ENCODE data around the gene ANAPC10. TPM values are rescaled to one million over a fixed set of nuclear protein-coding genes. Genes with fewer than 3 reads are reported as not detected.

The ANAPC10 gene
- polyA plus RNA-seq, 1 of the 3 experiments (the other 2 are of a cell fraction) = 19.1 TPM

GRCh38 chr4:145075742-145076468, 22.1 kb downstream of the ANAPC10 start:
- Histone ChIP-seq H3F3A (replicated peaks; ENCODE audit: insufficient read depth) (no peaks in the 10 kb centered on the region), H2AFZ (ENCODE audit: low read depth) (no peak overlapping the region), H3K4me3 (ENCODE audit: low read depth in 2 of 2, low read length in 1 of 2) (no peak overlapping the region), H3K27ac (ENCODE audit: low read depth in 2 of 2, low read length in 1 of 2) (no peak overlapping the region), H3K9me3 (no peaks in the 10 kb centered on the region), H3K4me2 (no peak overlapping the region), H3K79me2 (ENCODE audit: insufficient read depth) (peaks cover 57% of the 10 kb centered on the region), H3K9ac (no peak overlapping the region), H3K9me2 (no peaks in the 10 kb centered on the region), H3K27me3 (ENCODE audit: insufficient read depth) (no peaks in the 10 kb centered on the region), H3K36me3 (replicated peaks in 1 of 2; ENCODE audit: control insufficient read depth in 1 of 2, insufficient read depth in 2 of 2, low read length in 1 of 2) (peaks cover 3 to 35% of the 10 kb centered on the region in 2 experiments), H4K20me1 (ENCODE audit: insufficient read depth) (no peaks in the 10 kb centered on the region), H3K4me1 (ENCODE audit: control insufficient read depth in 1 of 2, insufficient read depth in 2 of 2, low read depth in 1 of 2, low read length in 1 of 2) (no peaks in the 10 kb centered on the region; a peak in 1 of 4 replicates)
- TF ChIP-seq ELF1 (IDR thresholded peaks at IDR 0.05) (no peak), NRF1 (IDR thresholded peaks at IDR 0.05; ENCODE audit: low read depth, low read length) (no peak), FOXM1 (IDR thresholded peaks at IDR 0.05; ENCODE audit: low read depth) (no peak), FOSL2 (IDR thresholded peaks at IDR 0.05; ENCODE audit: borderline replicate concordance, low read depth) (no peak), CHD2 (IDR thresholded peaks at IDR 0.05; ENCODE audit: low read length, partially characterized antibody) (no peak), TCF12 (IDR thresholded peaks at IDR 0.05) (no peak), GATA2 (CRISPR knock-in tag; IDR thresholded peaks at IDR 0.05) (no peak), MXI1 (IDR thresholded peaks at IDR 0.05; ENCODE audit: low read depth, low read length) (no peak), SIN3A (IDR thresholded peaks at IDR 0.05; ENCODE audit: borderline replicate concordance, low read depth, low read length) (no peak), PBX3 (IDR thresholded peaks at IDR 0.05) (no peak), USF2 (IDR thresholded peaks at IDR 0.05; ENCODE audit: borderline replicate concordance, low read depth, low read length) (no peak), FOXJ3 (CRISPR knock-in tag; IDR thresholded peaks at IDR 0.05) (no peak), TAF1 (IDR thresholded peaks at IDR 0.05; ENCODE audit: borderline replicate concordance, low read depth, low read length) (no peak), EZH2phosphoT487 (IDR thresholded peaks at IDR 0.05; ENCODE audit: borderline replicate concordance, low read depth) (no peak), REST (IDR thresholded peaks at IDR 0.05; ENCODE audit: low read depth, low read length) (no peak), IRF3 (IDR thresholded peaks at IDR 0.05; ENCODE audit: low read depth, low read length) (no peak)
- WGBS (ENCODE audit: low lambda C conversion rate) = 85% methylated on average over 1 of the region's 1 CpG
- DNase-seq = no peak
- ChIA-PET CTCF (interaction anchor here (1.8 kb wide), 1 partner anchor 15 kb away, joined by 9 read pairs; no protein-coding TSS in a partner anchor), POLR2A (no interaction called here)

Data from SK-N-SH (cell line).